HTR-8/SVneo (cell line): Measurements from ENCODE around the gene OPTC.
A peak's percentile ranks its signal among the peaks of the same experiment; 100 is the strongest.
"Not testable (repeated sequence)": the region's sequence is repeated elsewhere in the genome, so short reads cannot be mapped to it uniquely, and the experiment has no call there.

Experiments
- DNase-seq: peaks from one replicate; pipeline ENCODE4 v3.0.0; 2011; ENCODE audit warnings: low spot score, mixed read lengths; ENCODE audit not compliant: insufficient read length
- FAIRE-seq: peaks from 2 replicates; lab custom pipeline; 2011; peaks lifted over from hg19 to GRCh38; lab: Jason Lieb, UNC

Gene OPTC, protein sequence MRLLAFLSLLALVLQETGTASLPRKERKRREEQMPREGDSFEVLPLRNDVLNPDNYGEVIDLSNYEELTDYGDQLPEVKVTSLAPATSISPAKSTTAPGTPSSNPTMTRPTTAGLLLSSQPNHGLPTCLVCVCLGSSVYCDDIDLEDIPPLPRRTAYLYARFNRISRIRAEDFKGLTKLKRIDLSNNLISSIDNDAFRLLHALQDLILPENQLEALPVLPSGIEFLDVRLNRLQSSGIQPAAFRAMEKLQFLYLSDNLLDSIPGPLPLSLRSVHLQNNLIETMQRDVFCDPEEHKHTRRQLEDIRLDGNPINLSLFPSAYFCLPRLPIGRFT

DNA sequence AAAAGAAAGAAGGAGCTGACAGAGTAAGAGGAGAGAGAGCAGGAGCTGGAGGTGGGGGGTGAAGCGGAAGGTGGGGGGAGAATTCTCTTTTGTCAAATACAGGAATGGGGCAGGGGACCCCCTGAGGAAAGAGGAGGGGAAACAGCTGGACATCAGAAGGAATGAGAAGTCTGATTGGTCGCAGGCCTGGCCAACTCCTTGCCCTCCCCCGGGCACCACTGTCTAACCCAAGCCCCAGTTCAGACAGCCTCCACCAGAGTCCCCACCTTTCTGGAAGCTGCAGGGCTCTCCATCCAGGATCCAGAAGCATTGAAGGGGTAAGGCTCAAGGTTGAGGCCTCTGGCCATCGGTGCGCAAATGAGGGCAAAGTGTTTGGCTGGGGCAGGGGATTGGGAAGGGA lies at the start of gene OPTC:
OPTC (plus strand) TSS at position 253 of the 400 bp plus-strand sequence. CDS start 1,853 bp downstream, outside the sequence.
- no peak for DNase-seq
- no peak for FAIRE-seq

DNA sequence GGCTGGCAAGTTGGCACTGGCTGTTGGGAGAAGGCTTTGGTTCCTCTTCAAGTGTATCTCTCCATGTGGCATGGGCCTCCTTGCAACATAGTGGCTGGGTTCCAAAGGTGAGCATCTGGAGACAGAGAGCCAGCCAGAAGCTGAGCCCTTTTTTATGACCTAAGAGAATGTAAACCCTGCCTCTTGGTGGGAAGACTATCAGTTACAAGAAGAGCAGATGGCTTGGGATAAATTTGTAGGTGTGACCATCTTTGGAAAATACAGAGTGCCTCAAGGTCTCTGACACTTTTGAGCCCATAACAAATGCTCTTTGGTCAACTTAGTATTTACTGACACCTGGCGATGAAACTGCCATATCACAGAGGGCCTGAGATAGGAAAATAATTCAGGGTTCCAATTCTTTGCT lies 49.8 kb upstream of the OPTC start:
- FAIRE-seq, result no peak
- no peak for DNase-seq

DNA sequence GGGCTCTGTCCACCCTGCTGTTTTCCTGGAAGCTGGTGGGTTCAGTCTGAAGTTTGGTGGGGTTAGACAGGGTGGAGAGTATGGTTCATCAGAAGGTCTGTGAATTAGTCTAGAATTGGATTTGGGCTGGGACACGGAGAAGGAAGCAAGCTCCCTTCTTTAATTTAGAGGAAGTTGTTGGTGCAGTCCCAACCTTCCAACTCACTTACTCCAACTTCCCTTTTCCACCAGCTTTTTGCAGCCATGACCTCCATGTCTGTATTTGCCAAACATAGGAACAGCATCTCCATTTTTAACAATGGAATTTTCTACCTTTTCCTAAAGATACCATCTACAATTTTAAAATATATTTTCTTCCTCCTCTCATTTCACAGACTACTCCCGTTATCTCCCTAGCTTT lies 46.8 kb upstream of the OPTC start:
- FAIRE-seq (no peak), DNase-seq (no peak)

DNA sequence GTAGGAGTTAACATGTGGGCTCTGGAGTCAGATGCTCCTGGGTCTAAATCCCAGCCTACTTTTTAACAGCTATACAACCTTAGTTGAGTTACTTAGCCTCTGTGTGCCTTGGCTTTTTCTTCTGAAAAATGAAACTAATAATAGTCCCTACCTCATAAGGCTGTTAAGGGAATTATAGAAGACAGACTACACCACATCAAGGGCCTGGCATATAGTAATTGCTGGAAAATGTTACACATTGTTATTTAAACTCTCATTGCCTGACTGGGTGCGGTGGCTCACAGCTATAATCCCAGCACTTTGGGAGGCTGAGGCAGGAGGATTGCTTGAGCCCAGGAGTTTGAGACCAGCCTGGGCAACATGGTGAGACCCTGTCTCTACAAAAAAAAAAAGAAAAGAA lies 46.4 kb upstream of the OPTC start:
- DNase-seq, FAIRE-seq: not testable (repeated sequence)

DNA sequence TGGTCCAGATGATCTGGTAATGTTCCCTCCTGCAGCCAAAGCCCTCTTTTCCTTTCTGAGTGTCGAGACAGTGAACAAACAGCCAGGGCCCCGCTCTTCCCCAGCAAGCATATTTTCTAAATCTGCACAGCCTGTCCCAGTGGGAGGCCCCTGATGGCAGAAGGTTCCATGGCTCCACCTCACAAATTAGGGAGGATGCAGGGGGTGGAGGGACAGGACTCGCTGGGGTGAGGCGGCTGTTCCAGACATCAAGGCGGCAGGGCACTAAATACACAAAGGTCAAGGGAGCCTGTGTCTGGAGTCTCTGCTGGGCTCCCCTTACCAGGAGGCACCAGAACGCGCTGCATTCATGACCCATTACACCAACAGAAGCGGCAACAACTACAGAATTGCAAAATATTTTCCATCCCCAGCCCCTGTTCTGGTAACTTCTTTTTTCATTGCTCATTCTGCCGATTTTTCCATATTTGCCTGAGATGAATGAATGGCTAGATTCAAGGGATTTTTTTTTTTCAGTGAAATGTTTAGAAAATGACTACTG lies 45.4 kb upstream of the OPTC start:
- FAIRE-seq, result no peak
- DNase-seq, result no peak

DNA sequence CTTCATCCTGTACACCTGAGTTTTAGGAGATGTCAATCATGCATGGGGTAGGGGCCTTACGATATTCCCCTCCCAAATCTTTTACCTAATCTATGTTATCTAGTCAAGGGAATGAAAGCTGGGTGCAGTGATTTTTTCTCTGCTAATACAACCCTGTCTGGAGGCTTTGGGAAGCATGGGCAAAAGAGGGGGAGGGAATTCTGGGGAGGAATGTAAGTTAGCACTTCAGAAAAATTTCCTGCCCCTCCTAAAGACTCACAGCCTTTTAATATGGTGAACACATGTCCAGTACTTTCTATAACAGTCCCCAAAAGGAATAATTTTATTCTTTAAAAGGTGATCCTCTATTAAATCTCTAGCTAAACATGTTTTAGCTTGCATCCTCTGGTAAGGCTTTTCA lies 44.0 kb upstream of the OPTC start:
- DNase-seq (no peak), FAIRE-seq (no peak)

DNA sequence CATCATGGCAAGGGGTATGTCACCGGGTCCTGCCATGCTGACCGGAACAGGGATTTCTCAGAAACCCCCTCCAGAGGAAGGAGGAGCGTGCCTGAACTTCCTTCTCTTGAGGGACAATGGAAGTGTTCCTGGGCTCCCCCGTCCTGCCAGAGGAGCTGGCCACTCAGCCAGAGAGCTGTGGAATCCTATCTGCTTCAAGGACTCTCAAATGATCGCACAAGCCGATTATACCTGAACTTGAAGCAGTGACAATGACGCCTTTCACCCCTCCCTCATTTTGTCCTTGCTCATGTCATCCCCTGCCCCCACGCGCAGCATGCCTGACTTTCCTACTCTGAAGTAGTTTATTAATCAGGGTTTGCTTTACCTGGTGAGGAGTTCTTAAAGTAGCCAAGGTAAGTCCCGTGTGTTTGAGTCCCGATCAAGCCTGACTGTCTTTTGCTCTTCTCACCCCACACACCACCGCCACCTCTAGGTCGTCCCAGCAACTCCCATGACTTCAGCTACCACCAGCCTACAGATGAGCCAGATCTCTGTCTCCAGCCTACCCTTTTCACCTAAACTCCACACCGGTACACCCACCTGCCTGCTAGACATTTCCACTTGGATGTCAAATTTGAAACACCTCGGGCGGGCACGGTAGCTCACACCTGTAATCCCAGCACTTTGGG lies 43.3 kb upstream of the OPTC start:
- DNase-seq (no peak), FAIRE-seq (no peak)

DNA sequence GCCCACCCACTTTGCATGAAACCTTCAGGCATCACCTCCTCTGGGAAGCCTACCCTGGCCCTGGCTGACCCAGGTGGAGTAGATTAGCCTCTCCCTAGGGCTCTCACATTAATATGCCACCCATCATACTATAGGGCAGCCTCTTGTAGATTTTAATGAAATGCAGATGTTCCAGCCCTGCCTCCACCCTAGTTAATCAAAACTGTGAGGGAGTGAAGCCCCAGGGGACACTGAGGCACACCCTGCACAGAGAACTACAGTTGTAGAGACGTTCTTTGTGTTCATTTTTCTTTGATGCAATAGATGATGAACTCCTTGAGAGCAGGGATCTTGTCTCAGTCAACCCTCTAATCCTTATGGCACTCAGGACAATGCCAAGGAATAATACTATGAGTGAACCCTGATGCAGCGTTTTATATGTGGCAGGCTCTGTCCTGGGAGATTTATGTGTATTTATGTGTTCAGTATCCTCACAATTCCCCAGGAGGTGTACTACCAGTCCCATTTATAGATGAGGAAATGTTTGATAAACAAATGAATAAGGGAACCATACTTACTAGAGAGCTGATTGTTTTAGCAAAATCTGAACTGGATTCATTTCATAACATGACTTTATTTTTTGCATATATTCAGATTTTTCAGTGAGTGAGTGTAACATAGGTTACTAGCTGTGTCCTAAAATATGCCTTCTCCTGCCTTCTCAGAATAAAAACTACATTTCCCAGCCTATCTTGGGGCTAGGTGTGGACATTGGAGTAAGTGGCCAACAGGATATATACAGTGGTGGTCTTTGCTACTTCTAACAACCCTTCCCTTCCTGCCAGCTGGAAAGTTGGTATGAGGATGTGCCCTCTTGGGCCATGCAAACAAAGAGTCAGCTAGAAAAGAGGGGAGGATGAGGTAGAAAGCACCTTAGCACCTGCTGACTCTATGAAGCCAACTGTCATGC lies 41.8 kb upstream of the OPTC start:
- DNase-seq (no peak), FAIRE-seq (no peak)

DNA sequence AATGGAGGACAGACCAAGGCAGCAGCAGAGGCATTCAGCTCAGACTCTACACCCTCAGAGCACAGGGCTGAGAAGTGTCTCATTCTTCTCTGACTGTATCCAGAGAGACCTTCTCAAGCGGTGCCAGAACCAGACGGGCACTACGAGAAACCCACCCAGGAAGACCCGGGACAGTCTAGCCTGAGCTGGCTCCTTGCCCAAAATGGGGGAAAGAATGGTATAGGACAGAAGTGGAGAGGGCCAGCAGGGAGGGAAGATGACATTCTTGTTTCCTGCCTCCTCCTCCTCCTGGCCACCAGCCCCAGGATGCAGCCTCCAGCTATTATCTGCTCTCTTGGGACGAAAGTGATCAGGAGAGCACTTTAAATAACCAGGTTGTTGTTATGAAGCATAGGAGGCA lies 40.9 kb upstream of the OPTC start:
- no peak for DNase-seq
- FAIRE-seq, result no peak

DNA sequence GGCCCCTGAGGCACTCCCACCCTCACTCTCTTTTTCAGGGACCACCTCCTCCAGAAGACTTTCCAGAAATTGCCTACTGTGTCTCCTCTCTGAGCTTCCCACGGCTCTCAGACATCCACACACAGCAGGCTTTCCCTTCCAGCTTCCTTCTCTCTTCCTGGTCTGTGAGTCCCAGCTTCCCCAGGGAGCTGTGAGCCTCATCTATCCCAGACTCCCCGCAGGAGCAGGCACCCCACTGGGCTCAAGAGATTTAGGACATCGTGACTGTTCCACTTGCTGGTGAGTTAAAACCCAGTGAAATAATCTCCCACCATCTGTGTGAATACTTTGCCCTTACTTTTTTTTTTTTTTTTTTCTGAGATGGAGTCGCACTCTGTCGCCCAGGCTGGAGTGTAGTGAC lies 40.3 kb upstream of the OPTC start:
- FAIRE-seq, result no peak
- no peak for DNase-seq

DNA sequence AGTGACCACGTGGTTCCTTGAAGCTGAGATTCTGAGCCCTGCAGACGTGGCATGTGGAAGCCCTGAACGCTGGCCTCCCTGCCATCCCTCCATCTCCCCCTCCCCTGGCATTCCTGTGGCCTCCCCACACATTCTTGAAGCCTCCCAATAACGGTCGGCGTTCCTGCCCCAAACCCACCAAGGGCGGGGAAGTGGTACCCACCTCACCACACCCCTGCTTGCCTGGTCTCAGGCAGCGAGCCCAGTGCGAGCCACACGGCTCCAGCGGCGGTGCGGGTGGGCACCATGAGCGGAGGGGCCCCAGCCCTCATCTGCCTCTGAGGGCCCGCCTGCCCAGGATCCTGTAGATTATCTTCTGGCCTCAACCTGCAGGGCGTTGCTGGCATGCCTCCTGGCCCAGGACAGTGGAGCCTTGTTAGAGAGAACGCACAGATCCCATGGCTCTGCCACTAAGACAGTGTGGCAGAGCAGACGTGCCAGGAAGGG lies 38.9 kb upstream of the OPTC start:
- peak; percentile 61 for DNase-seq
- peak; percentile 42 for FAIRE-seq

DNA sequence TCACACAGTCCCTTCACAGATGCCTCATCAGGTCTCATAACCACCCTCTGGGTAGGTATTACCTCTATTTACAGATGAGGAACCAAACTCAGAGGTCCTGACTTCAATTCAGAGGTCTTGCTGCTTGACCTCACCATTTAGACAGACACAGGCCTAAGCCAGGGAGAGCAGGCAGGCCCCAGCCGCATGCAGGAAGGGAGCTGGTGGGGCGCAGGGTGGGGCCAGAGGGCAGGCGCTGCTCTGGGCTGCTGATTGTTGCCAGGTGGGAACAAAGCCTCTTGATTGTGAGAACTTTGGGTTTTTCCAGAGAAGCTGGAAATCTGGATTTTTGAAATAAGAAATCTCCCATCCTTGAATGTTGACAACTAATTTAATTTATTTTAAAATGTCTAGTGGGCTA lies 38.2 kb upstream of the OPTC start:
- FAIRE-seq (no peak), DNase-seq (no peak)

DNA sequence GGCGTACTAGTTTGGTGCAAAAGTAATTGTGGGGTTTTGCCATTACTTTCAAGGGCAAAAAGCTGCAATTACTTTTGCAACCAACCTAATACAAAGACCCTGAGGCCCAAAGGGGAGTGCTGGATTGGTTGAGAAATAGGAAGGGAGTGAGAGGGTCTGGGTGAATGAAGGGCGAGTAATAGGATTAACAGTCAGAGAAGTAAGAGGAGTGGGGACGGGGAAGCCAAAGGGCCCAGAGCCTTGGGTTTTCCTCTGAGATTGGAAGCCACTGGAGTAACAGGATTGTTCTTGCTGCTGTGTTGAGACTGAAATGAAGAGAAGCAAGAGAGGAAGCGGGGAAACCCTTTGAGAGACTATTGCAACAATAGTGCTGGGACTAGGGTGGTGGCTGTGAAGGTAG lies 37.4 kb upstream of the OPTC start:
- no peak for FAIRE-seq

DNA sequence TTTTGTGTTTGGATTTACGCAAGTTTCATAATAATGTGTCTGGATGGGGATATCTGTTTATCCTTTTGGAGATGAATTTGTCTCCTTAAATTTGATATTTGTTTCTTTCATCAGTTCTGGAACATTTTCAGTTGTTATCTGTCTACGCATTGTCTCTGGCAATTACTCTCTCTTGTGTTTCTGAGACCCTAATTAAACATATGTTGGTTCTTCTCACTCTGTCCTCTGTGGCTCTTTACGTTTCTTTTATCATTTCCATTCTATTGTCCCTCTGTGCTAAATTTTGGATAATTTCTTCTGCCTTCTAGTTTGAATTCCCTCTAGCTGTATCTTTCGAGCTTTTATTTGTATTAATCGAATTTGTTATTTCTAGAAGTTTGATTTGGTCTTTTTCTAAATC lies 35.9 kb upstream of the OPTC start:
- FAIRE-seq (no peak), DNase-seq (no peak)

More for the DNA sequence above, 37.4 kb upstream of the OPTC start:
- no peak for DNase-seq

DNA sequence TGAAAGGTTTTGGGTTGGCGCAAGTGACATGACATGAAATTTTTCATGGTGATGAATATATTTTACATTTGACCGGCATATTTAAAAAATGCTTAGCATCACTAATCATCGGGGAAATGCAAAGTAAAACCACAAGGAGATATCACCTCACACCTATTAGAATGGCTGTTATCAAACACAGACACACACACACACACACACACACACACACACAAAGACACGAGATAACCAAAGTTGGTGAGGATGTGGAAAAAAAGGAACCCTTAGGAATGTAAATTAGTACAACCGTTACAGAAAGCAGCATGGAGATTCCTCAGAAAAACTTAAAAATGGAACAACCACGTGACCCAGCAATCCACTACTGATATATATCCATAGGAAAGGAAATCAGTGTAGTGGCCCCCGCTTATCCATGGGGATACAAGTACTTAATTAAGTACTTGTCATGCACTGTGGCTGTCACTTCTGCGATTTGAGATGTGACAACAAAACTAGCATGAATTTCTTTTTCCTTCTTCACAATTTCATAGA lies 34.2 kb upstream of the OPTC start:
- DNase-seq, result no peak
- FAIRE-seq, result no peak

DNA sequence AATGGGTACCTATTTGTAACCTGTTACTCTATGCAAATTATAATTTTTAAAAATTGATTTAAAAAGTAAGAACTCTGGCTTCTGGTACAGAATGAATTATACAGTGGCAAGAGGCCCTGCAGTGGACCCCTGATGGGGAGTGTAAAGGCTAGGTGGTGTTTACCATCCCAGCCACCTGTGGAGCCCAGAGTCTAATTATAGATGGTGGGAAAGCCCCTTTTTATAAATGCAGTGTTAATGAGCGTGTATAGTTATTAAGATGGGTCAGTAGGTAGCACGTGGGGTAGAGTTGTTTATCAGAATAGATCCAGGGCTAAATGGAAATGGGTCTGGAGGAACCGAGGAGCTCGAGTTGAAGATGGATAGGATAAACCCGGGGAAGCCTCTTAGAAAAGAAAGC lies 32.2 kb upstream of the OPTC start:
- DNase-seq (no peak), FAIRE-seq (no peak)

DNA sequence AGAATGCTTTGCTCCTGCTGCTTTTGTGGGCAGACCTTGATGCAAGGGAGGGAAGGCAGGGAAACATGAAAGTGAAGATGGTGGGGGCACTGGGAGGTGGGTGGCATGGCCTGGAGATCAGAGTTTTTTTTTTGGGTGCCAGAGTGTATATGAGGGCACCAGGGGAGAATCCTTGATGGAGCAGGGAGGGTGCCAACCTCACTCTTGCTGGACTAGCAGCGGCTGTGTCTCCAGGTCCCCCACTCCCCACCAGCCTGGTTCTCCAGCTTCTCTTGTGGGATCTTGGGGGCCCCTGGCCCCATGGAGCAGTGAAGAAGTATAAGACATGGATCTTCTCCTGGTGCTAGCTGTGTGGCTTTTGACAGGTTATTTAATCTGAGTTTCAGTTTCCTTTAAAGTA lies 31.8 kb upstream of the OPTC start:
- no peak for FAIRE-seq
- no peak for DNase-seq

DNA sequence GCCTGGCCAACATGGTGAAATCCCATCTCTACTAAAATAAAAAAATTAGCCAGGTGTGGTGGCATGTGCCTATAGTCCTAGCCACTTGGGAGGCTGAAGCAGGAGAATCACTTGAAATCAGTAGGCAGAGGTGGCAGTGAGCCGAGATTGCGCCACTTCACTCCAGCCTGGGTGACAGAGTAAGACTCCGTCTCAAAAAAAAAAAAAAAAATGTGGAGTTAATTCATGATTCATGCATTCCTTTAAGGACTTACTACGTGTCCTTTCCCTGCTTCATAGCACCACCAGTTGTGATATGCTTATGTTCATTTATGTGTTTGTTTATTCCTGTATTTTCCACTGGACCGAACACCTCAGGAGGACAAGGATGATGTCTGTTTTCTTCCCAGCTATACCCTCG lies 31.1 kb upstream of the OPTC start:
- peak; percentile 70 for DNase-seq

DNA sequence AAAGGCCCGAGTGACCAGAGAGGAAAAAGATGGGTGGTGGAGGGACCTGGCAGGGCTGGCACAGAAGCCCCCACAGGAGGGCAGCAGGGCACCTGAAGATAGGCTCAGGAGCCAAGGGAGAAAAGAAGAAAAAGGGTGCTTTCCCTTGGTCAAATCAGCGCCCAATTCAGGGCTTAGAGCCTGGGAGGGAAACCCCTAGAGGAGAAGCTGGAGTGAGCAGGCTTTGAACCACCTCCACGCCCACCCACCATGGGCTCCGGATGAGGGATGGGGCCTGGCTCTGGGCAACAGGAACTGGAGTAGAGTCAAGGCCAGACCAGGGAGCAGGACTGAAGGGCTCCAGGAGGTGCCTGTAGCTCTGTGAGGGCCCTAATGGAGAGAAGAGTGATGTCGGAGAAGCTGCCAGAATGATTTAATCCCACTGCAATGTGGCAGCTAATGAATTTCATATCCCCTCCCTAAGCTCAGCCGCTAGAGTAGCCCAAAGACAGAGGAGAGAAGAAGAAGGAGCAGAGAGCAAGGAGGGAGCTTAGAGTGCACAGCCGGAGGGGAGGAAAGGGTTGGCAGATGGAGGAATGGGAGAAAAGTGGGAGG lies 30.4 kb upstream of the OPTC start:
- FAIRE-seq (no peak), DNase-seq (no peak)

More for the DNA sequence above, 31.1 kb upstream of the OPTC start:
- FAIRE-seq, result peak; percentile 36

DNA sequence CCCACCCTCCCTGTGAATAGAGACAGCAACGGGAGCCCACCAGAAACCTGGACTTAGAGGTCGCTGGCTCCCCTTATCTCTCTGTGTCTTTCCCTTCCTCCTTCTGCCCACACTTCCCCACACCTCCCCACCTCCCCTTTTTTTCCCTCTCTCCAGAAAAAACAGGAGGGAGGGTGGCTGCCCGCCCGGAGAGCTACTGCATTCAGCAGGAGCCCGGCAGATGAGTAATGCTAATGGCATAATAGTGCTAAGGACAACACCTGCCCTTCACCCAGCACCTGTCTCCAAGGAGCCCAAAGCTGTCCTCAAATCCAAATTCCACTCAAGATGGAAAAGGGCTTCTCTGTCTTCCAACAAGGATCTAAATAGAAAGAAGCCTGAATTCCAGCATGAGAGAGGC lies 29.7 kb upstream of the OPTC start:
- FAIRE-seq (no peak), DNase-seq (no peak)
